Eye (tissue), 1 donor: ENCODE results near the gene SPOUT1.

ENCODE experiments used
- DNase-seq: peaks from one replicate; pipeline ENCODE4 v3.0.0-alpha.2; 2015

The SPOUT1 gene

GRCh38 chr9:128835246-128836210 lies 5.9 kb upstream of the SPOUT1 start:
- DNase-seq: no peak

DNA sequence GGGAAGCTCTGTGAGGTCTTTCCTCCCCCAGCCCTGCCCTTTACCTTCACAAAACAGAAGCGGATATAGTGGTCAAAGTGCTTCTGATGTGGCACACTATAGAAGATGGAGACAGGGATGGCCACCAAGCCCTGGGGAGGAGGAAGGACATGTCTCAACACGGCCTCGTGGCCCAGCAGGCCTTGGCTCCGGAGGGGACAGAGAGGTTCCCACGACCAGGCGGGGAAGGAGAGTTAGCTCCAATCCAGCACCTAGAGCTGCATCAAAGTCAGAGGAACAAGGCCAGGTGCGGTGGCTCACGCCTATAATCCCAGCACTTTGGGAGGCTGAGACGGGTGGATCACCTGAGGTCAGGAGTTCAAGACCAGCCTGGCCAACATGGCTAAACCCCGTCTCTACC lies 4.1 kb upstream of the SPOUT1 start:
- no peak for DNase-seq

GRCh38 chr9:128828719-128829452 lies 708 bp downstream of the SPOUT1 start:
- no peak for DNase-seq

- no peak for DNase-seq
Observed at GRCh38 chr9:128828267-128828666, 1.3 kb downstream of the SPOUT1 start.

DNA sequence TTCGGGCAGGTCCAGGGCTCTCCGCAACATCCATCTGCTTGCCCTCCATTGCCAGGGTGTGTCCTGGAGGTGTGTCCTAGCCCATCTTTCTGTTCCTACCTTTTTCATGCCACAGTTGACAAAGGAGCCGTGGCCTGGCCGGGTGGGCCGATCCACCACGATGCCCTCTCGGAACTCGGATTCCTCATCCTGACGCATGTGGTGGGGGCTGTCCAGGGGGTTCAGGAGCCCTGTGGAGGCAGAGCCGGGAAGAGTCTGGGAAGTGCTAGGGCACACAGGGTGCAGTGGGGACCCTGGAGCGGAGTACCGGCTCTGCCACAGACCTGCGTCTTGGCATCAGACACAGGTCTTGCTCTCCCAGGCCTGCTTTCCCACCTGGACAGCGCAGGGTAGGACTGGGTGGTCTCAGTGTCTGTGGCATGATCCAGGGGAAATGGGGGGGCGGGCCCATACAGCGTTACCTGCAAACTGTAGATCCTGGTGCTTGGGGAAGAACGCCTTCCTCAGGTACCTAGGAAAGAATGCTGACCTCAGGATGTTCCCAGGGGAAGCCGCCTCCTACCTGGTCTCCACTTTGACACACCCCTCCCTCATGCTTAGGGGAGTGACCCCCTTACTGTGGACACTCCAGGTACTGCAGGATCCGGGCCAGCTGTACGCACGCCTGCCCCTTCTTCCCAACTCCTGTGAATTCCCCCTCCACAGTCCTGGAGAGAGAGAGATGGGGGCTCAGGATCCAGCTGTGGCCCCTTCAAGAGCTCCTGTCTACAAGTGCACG lies 3.5 kb downstream of the SPOUT1 start:
- no peak for DNase-seq

DNA sequence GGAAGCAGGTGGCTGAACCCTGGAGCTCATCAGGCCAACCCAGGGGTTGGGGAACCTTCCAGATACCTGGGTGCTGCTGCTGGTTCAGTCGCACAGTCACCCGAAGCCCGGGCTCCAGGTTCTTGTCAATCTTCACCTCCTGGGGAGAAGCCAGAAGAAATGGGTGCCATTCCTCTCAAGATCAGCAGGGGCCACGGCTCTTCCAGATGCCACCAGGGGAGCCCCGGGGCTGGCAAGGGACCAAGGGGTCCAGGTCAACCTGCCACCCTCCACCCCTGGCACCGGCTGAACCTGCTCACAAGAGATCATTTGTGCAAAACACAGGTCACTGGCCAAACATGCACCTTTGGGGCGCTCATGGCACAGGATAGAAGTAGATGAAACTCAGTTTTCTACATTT lies 4.7 kb downstream of the SPOUT1 start:
- no peak for DNase-seq

DNA sequence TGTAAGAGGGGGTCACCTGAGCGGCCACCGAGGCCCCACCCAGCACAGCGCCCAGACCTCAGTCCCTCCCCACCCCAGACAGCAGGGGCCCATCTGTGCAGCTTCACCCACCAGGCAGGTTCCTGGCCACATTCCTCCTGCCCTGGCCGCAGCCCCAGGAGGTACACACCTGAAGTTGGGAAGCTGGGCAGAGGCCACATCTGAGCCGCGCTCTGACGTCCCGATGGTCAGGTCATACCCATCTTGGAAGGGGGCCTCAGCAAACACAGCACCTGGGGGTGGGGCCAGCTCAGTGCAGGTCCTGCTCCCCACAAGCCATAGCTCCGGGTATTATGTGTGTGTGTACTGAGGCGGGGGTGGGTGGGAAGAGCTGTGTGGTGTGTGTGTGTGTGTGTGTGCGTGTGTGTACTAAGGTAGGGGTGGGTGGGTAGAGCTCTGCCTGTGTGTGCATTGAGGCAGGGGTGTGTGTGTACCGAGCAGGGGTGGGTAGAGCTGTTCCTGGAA lies 5.6 kb downstream of the SPOUT1 start:
- no peak for DNase-seq

GRCh38 chr9:128823362-128823902 lies 6.2 kb downstream of the SPOUT1 start:
- no peak for DNase-seq

- DNase-seq: no peak
Observed at GRCh38 chr9:128822407-128823042, 7.1 kb downstream of the SPOUT1 start.

GRCh38 chr9:128821584-128822406 lies 7.8 kb downstream of the SPOUT1 start:
- no peak for DNase-seq

GRCh38 chr9:128820665-128821583 lies 8.7 kb downstream of the SPOUT1 start:
- no peak for DNase-seq

DNA sequence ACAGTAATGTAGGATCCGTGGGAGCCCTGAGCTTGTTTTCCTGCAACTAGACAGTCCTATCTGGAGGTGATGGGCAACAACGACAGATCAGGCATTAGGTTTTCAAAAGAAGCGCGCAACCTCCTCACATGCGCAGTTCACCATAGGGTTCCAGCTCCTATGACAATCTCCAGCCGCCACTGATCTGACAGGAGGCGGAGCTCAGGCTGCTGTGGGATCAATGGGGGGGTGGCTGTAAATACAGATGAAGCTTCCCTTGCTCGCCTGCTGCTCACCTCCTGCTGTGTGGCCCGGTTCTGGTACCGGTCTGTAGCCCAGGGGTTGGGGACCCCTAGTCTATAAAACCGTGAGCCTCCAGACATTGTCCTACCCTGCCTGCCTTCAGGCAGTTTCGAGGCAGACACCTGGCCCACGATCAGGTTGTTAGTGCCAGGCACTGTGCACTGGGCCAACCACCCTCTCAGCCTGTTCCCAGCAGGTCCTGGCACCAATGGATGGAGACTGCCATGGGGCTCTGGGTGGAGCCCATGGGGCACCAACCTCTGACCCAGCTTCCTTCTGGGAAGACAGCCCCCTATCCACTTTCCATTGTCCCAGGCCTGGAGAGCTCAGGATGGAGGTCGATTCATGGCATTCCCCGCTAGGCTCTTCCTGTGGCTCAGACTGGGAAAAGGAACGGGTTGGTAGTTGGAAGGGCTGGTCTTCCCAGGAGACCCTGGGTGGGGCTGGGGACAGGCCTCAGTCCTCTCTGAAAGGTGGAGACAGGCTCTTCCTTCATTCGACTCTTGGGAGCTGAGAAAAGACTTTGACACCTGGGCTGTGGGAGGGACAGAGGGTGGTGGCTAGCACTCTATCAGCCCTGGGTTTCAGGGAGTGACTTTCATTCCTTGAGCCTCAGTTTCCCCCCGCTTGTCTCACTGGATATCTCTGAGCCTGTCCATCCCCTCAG lies 9.6 kb downstream of the SPOUT1 start:
- peak; percentile 58 for DNase-seq

DNA sequence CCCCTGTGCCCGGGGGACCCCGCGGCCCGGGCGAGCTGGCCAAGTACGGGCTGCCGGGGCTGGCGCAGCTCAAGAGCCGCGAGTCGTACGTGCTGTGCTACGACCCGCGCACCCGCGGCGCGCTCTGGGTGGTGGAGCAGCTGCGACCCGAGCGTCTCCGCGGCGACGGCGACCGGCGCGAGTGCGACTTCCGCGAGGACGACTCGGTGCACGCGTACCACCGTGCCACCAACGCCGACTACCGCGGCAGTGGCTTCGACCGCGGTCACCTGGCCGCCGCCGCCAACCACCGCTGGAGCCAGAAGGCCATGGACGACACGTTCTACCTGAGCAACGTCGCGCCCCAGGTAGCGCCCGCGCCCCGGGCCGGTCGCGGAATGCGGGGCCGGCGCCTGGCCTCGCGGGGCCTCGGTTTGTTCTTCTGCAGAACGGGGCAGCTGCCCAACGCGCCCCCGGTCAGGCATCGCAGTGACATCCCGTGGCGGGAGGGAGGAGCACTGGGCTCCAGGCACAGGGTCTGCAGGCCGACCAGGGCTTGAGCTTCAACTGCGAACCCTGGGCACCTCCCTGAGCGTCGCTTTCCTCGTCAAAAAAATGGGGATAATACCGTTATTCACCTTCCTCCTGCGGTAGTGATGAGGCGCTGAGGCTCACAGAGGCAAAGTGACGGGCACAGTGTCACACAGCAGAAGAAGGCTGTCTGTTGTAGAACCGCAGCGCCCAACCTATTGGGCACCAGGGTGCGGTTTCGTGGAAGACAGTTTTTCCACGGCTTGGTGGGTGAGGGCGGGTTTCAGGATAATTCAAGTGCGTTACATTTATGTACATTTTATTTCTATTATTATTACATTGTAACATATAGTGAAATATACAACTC lies 10.5 kb downstream of the SPOUT1 start:
- peak; percentile 62 for DNase-seq

- peak; percentile 99 for DNase-seq
Observed at GRCh38 chr9:128818099-128818838, 11.3 kb downstream of the SPOUT1 start, which contains the start of gene ENDOG. Gene ENDOG (plus strand): TSS chr9:128818500. CDS start chr9:128818685, 185 bp downstream.

DNA sequence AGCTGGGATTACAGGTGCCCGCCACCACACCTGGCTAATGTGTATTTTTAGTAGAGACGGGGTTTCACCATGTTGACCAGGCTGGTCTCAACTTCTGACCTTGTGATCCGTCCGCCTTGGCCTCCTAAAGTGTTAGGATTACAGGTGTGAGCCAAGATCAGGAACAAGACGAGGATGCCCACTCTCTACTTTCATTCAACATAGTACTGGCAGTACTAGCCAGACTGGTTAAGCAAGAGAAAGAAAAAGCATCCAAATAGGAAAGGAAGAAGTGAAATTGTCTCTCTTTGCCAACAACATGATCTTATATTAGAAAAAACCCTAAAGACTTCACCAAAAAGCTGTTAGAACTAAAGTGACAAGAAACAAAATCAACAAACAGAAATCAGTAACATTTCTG lies 18.7 kb downstream of the SPOUT1 start:
- no peak for DNase-seq

DNA sequence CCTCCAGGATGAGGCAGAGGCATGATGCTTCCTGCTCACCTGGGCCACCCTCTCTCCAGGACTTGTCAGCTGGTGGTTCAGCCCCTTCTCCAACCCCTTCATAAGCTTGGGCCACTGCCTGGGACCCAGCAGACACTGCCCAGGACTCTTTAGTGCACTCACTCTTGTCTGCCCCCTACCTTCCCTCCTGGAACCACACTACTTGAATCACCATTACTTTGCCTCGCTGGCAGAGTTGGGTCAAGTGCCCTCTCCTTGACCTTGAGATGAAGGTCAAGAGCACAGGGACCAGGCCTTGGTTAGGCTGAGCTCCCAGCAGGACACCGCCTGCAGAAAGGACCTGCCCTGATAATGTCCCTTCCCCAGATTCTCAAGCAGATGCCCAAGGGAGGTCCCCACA lies 19.8 kb downstream of the SPOUT1 start:
- no peak for DNase-seq

GRCh38 chr9:128809036-128809599 lies 20.5 kb downstream of the SPOUT1 start:
- no peak for DNase-seq
